ENCODE results near the gene HOXA13.

DNA sequence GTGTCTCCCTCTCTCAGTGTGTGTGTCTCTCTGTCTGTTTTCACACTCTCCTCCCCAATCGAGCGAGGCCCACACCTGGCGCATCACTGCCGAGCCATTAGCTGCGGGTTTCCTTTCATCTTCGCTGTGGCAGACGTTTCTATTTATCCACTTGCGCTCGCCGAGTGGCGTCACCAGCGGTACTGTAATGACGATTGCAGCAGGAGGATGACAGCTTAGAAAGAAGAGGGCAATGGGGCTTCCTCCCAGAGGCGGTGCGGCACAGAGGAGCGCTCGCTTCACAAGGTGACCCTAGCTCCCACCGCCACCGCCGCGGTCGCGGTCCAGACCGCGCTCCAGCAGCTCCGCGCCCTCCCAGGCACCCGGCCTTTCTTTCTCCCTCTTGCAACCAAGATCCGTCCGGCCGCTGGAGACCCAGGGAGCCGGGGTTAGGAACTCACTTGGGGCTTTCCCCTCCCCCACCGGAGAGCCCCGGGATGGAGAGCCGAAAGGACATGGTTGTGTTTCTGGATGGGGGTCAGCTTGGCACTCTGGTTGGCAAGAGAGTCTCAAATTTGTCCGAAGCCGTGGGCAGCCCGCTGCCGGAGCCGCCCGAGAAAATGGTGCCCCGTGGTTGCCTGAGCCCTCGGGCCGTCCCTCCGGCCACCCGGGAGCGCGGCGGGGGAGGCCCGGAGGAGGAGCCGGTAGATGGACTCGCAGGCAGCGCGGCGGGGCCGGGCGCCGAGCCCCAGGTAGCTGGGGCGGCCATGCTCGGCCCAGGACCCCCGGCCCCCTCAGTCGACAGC is 42.9 kb upstream of the HOXA13 start, which contains the start of gene EVX1:
- no peak for TF ChIP-seq POLR2AphosphoS5 (IDR thresholded peaks at IDR 0.05; ENCODE audit: low read depth)
- TF ChIP-seq, protein P1, sequence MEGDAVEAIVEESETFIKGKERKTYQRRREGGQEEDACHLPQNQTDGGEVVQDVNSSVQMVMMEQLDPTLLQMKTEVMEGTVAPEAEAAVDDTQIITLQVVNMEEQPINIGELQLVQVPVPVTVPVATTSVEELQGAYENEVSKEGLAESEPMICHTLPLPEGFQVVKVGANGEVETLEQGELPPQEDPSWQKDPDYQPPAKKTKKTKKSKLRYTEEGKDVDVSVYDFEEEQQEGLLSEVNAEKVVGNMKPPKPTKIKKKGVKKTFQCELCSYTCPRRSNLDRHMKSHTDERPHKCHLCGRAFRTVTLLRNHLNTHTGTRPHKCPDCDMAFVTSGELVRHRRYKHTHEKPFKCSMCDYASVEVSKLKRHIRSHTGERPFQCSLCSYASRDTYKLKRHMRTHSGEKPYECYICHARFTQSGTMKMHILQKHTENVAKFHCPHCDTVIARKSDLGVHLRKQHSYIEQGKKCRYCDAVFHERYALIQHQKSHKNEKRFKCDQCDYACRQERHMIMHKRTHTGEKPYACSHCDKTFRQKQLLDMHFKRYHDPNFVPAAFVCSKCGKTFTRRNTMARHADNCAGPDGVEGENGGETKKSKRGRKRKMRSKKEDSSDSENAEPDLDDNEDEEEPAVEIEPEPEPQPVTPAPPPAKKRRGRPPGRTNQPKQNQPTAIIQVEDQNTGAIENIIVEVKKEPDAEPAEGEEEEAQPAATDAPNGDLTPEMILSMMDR (conservative IDR thresholded peaks at IDR 0.05; ENCODE audit: low read depth in 2 of 2), result no peak
- 0 out of 2 replicates have a peak, but pooled peaks have one; percentile 53 for TF ChIP-seq CREB1 (CRISPR knock-in tag; IDR thresholded peaks at IDR 0.05; ENCODE audit: low read depth)
- TF ChIP-seq, protein P2, sequence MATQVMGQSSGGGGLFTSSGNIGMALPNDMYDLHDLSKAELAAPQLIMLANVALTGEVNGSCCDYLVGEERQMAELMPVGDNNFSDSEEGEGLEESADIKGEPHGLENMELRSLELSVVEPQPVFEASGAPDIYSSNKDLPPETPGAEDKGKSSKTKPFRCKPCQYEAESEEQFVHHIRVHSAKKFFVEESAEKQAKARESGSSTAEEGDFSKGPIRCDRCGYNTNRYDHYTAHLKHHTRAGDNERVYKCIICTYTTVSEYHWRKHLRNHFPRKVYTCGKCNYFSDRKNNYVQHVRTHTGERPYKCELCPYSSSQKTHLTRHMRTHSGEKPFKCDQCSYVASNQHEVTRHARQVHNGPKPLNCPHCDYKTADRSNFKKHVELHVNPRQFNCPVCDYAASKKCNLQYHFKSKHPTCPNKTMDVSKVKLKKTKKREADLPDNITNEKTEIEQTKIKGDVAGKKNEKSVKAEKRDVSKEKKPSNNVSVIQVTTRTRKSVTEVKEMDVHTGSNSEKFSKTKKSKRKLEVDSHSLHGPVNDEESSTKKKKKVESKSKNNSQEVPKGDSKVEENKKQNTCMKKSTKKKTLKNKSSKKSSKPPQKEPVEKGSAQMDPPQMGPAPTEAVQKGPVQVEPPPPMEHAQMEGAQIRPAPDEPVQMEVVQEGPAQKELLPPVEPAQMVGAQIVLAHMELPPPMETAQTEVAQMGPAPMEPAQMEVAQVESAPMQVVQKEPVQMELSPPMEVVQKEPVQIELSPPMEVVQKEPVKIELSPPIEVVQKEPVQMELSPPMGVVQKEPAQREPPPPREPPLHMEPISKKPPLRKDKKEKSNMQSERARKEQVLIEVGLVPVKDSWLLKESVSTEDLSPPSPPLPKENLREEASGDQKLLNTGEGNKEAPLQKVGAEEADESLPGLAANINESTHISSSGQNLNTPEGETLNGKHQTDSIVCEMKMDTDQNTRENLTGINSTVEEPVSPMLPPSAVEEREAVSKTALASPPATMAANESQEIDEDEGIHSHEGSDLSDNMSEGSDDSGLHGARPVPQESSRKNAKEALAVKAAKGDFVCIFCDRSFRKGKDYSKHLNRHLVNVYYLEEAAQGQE (IDR thresholded peaks at IDR 0.05; ENCODE audit: unreplicated experiment), result no peak
- TF ChIP-seq, protein P3, sequence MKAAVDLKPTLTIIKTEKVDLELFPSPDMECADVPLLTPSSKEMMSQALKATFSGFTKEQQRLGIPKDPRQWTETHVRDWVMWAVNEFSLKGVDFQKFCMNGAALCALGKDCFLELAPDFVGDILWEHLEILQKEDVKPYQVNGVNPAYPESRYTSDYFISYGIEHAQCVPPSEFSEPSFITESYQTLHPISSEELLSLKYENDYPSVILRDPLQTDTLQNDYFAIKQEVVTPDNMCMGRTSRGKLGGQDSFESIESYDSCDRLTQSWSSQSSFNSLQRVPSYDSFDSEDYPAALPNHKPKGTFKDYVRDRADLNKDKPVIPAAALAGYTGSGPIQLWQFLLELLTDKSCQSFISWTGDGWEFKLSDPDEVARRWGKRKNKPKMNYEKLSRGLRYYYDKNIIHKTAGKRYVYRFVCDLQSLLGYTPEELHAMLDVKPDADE (IDR thresholded peaks at IDR 0.05), result no peak
- peak; percentile 83 for TF ChIP-seq EZH2 (IDR thresholded peaks at IDR 0.05; ENCODE audit: low read depth, unreplicated experiment)
- TF ChIP-seq EZH2phosphoT487 (IDR thresholded peaks at IDR 0.05; ENCODE audit: unreplicated experiment), result peak; percentile 50
- no peak for TF ChIP-seq NANOG (IDR thresholded peaks at IDR 0.05; ENCODE audit: borderline replicate concordance)
- no peak for TF ChIP-seq ZNF114 (CRISPR knock-in tag; IDR thresholded peaks at IDR 0.05)
- TF ChIP-seq STAT1 (IDR thresholded peaks at IDR 0.05; ENCODE audit: unreplicated experiment), result no peak
- TF ChIP-seq, protein P4, sequence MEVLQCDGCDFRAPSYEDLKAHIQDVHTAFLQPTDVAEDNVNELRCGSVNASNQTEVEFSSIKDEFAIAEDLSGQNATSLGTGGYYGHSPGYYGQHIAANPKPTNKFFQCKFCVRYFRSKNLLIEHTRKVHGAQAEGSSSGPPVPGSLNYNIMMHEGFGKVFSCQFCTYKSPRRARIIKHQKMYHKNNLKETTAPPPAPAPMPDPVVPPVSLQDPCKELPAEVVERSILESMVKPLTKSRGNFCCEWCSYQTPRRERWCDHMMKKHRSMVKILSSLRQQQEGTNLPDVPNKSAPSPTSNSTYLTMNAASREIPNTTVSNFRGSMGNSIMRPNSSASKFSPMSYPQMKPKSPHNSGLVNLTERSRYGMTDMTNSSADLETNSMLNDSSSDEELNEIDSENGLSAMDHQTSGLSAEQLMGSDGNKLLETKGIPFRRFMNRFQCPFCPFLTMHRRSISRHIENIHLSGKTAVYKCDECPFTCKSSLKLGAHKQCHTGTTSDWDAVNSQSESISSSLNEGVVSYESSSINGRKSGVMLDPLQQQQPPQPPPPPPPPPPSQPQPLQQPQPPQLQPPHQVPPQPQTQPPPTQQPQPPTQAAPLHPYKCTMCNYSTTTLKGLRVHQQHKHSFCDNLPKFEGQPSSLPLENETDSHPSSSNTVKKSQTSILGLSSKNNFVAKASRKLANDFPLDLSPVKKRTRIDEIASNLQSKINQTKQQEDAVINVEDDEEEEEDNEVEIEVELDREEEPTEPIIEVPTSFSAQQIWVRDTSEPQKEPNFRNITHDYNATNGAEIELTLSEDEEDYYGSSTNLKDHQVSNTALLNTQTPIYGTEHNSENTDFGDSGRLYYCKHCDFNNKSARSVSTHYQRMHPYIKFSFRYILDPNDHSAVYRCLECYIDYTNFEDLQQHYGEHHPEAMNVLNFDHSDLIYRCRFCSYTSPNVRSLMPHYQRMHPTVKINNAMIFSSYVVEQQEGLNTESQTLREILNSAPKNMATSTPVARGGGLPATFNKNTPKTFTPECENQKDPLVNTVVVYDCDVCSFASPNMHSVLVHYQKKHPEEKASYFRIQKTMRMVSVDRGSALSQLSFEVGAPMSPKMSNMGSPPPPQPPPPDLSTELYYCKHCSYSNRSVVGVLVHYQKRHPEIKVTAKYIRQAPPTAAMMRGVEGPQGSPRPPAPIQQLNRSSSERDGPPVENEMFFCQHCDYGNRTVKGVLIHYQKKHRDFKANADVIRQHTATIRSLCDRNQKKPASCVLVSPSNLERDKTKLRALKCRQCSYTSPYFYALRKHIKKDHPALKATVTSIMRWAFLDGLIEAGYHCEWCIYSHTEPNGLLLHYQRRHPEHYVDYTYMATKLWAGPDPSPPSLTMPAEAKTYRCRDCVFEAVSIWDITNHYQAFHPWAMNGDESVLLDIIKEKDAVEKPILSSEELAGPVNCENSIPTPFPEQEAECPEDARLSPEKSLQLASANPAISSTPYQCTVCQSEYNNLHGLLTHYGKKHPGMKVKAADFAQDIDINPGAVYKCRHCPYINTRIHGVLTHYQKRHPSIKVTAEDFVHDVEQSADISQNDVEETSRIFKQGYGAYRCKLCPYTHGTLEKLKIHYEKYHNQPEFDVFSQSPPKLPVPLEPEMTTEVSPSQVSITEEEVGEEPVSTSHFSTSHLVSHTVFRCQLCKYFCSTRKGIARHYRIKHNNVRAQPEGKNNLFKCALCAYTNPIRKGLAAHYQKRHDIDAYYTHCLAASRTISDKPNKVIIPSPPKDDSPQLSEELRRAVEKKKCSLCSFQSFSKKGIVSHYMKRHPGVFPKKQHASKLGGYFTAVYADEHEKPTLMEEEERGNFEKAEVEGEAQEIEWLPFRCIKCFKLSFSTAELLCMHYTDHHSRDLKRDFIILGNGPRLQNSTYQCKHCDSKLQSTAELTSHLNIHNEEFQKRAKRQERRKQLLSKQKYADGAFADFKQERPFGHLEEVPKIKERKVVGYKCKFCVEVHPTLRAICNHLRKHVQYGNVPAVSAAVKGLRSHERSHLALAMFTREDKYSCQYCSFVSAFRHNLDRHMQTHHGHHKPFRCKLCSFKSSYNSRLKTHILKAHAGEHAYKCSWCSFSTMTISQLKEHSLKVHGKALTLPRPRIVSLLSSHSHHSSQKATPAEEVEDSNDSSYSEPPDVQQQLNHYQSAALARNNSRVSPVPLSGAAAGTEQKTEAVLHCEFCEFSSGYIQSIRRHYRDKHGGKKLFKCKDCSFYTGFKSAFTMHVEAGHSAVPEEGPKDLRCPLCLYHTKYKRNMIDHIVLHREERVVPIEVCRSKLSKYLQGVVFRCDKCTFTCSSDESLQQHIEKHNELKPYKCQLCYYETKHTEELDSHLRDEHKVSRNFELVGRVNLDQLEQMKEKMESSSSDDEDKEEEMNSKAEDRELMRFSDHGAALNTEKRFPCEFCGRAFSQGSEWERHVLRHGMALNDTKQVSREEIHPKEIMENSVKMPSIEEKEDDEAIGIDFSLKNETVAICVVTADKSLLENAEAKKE (CRISPR knock-in tag; IDR thresholded peaks at IDR 0.05), result no peak
- TF ChIP-seq JUNB (IDR thresholded peaks at IDR 0.05; ENCODE audit: unreplicated experiment), result no peak

All from GM23338 (cell line).